ENCODE results near the gene MDFI. TPM values are rescaled to one million over a fixed set of nuclear protein-coding genes. Genes with fewer than 3 reads are reported as not detected.

Gene MDFI
- total and polyA plus RNA-seq, 12 donors = 0.34 to 4.4 (median 1.3) TPM

- TF ChIP-seq CTCF (IDR thresholded peaks at IDR 0.05) = no peak
- peak in 5 of 8 donors; percentile 16 to 44 (median 24) for ATAC-seq
- peak overlapping the region in 6 of 10 donors; percentile 12 to 57 (median 32) for H3K27ac ChIP-seq
- H3K27me3 ChIP-seq = no peaks in the 10 kb centered on the region
- peak in 1 of 2 donors; percentile 23 for DNase-seq
- H3K4me1 ChIP-seq = peaks cover 0 to 41% (median 16%) of the 10 kb centered on the region in 9 donors
- peaks cover 0 to 72% (median 43%) of the 10 kb centered on the region in 9 donors for H3K36me3 ChIP-seq
- H3K9me3 ChIP-seq = no peaks in the 10 kb centered on the region
- WGBS, 2 donors = 73 to 79% methylated on average over 5 of the region's 5 CpGs
- intact Hi-C loops (cut with DNase I) = loop anchor here in 6 of 10 donors (10.0 kb wide), 3 partner anchors 86 to 224 kb away; partner anchors contain the start of genes PRICKLE4 (in 2 of the 6), TOMM6 (in 2 of the 6) and FRS3 (in 1 of the 6)
- H3K4me3 ChIP-seq = no peak overlapping the region
These were observed 50.1 kb downstream of the MDFI start for GRCh38 chr6:41688256-41688965.

GRCh38 chr6:41689171-41690008 lies 51.1 kb downstream of the MDFI start:
- intact Hi-C loops (cut with DNase I) = loop anchor here in 6 of 10 donors (10.0 kb wide), 3 partner anchors 85 to 225 kb away; partner anchors contain the start of genes FRS3 (in 3 of the 6), PRICKLE4 (in 2 of the 6) and TOMM6 (in 2 of the 6)
- no peak for DNase-seq
- H3K27ac ChIP-seq = peak overlapping the region in 3 of 10 donors; percentile 26 to 57 (median 39)

GRCh38 chr6:41690541-41691330 lies 52.5 kb downstream of the MDFI start:
- 94 to 95% methylated on average over 25 of the region's 25 CpGs for WGBS, 2 donors
- DNase-seq = no peak
- ATAC-seq = no peak
- H3K36me3 ChIP-seq = peaks cover 0 to 56% (median 34%) of the 10 kb centered on the region in 9 donors
- intact Hi-C loops (cut with DNase I) = loop anchor here in 2 of 10 donors (10.0 kb wide), 1 partner anchor 84 kb away; the partner anchor contains the start of gene FRS3 (in 2 of the 2)
- peaks cover 0 to 50% (median 20%) of the 10 kb centered on the region in 9 donors for H3K4me1 ChIP-seq
- no peak overlapping the region for H3K4me3 ChIP-seq
- H3K9me3 ChIP-seq = no peaks in the 10 kb centered on the region
- H3K27me3 ChIP-seq = no peaks in the 10 kb centered on the region
- H3K27ac ChIP-seq = no peak overlapping the region
- no peak for TF ChIP-seq CTCF (IDR thresholded peaks at IDR 0.05)

More at GRCh38 chr6:41689171-41690008, 51.1 kb downstream of the MDFI start:
- peaks cover 0 to 43% (median 19%) of the 10 kb centered on the region in 9 donors for H3K4me1 ChIP-seq
- peaks cover 0 to 70% (median 41%) of the 10 kb centered on the region in 9 donors for H3K36me3 ChIP-seq
- ATAC-seq = no peak
- no peak overlapping the region for H3K4me3 ChIP-seq
- H3K9me3 ChIP-seq = no peaks in the 10 kb centered on the region
- H3K27me3 ChIP-seq = no peaks in the 10 kb centered on the region
- 66 to 69% methylated on average over 9 of the region's 9 CpGs for WGBS, 2 donors
- no peak for TF ChIP-seq CTCF (IDR thresholded peaks at IDR 0.05)
